Tongue (tissue), 2 donors: ENCODE measurements around the gene CDK5RAP2. TPM values are rescaled to one million over a fixed set of nuclear protein-coding genes. Genes with fewer than 3 reads are reported as not detected.

Source experiments
- DNase-seq: peaks from one replicate; pipeline ENCODE4 v3.0.0-alpha.2; 2015
- total RNA-seq: library from RNA; depleted of rRNA; stranded (reverse); fragments of >200 nt; gene quantifications from one replicate; pipeline ENCODE4 v1.2.3, GENCODE V29; 2014

Gene CDK5RAP2
- total RNA-seq, 1 donor from 2014 or later, result 71.7 TPM

DNA sequence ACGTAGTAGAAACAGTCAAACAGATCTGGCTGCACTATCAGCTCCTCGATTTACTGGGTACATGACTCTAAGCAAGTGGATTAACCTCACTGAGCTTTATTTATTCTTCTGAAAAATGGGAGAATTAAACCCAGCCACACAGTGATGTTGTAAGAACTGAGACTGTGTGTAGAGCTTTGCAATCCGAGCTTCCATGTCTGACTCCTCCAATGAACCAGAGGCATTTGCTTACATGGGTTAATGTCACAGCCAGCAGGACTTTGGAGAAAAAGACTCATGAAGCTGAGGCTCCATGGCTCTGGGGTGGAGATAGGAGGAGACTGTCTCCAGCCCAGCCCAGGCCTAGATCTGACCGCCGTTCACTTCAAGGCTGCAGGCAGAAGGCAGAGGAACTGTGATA, 201.3 kb downstream of the CDK5RAP2 start:
- no peak for DNase-seq

DNA sequence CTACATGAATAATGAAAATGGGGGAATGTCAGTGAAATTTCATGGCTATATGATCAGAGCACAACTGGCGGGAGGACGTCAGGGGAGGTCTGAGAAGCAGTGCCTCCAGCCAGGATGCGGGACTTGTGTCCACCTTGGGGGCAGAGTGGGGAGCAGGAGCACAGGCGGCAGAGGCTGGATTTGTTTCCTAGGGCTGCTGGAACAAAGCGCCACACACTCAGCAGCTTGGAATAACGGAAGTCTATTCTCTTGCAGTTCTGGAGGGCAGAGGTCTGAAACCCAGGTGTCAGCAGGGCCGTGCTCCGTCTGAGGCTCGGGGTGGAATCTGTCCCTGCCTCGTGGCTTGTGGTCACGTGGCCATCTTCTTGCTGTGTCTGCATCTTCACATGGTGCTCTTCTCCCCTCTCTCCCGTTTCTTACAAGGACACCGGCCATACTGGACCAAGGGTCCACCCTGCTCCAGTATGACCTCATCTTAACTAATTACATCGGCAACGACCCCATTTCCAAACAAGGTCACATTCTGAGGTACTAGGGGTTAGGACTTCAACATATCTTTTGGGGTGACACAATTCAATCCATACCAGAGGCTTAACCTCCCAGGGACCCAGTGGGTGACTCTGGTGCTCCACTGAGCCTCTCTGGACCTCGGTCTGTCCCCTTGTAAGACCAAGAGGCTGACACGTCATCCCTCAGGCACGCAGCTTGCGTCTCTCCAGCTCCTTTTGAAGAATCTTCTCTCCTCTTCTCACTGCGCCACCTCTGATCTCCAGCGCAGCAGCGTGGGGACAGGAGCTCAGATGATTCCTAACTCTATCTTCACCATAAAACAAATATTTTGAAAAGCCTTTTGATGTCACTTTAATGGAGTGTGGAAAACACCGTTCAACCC, 202.5 kb downstream of the CDK5RAP2 start:
- no peak for DNase-seq

DNA sequence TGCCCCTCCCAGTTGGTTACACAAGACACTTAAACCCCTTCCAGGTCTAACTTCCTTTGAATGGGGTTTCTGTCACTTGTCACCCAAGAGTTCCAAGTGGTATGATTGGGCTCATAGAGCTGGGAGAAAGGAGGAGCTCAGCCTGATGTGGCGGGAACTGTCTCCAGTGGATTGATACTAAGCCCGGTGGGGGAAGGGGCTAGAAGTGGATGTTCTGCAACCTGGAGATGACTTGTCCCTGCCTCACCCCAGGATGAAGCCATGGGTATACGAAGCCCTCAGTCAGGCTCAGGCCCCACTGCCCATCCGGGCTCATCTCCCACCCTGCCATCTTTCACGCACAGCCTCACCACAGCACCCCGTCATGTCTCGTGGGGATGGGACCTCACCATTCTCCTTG, 203.9 kb downstream of the CDK5RAP2 start:
- DNase-seq, result no peak

DNA sequence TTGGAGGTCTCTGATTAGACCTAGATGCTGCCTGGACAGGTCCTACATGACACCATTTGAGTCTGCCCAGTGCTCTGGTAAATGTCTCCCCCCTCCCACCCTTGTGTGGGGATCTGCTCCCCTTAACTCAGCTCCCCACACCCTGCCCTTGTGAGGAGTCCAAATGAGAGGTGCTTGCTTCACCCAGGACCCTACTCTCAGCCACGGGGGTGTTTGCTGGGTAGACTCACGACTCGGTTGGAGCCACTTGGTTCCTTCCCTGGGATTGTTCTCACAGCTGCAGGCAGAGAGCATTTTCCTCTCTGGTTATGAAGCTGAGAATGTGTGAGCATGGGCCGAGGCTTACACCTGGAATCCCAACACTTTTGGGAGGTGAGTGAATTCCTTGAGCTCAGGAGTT, 204.7 kb downstream of the CDK5RAP2 start:
- no peak for DNase-seq

DNA sequence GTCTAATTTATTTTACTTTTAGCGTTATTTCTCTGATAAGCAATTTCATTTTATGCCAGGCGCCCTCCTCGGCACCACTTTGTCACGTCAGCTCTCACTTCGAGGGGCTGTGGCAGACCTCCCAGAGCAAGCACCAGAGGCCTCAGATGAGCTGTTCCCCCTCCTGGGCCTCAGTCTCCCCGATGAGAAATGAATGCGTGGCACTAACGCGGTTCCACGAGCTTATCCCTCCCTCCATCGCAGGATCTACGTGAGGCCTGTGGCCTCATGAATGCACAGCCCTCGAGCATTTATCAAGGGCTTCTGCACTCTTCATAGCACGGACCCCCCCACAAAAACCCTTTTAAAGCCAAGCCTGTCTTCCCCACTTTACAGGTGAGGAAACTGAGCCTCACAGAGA, 205.2 kb downstream of the CDK5RAP2 start:
- no peak for DNase-seq

DNA sequence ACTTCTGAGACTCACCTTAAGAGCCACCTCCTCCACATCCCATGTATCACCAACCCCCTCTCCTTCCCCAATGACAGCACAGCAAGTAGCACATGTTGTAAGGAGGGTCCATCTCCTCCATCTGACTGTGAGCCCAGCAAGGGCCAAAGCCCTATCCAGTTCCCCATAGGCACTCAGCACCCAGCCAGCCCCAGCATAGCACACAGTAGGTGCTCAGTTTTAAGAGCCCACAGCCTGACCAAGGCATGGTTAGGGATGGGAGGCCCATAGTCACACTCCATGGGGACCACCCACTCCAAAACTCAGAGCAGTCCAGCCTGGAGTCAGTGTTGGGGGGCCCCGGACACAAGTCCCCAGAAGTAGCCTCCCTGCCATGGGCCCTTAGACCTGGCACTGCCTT, 205.7 kb downstream of the CDK5RAP2 start:
- DNase-seq, result no peak

DNA sequence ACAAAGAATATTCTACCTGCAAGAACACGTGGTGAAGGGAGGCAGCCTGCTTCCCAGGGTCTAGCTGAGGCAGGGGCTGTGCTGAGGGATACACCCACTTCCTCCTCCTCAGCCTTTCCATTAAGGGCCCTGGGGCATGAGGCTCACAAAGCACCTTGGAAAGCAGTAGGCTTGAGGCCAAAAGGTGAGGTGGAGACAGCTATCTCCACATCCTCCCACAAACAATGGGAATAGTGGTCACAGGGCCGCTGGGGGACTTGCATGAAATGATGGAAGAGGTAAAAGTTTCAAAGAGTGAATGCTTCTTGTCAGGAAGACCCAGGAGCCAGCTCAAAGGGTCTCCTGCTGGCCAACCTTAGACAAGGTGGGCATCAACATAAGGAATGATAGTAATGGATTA, 207.9 kb downstream of the CDK5RAP2 start:
- DNase-seq, result no peak

DNA sequence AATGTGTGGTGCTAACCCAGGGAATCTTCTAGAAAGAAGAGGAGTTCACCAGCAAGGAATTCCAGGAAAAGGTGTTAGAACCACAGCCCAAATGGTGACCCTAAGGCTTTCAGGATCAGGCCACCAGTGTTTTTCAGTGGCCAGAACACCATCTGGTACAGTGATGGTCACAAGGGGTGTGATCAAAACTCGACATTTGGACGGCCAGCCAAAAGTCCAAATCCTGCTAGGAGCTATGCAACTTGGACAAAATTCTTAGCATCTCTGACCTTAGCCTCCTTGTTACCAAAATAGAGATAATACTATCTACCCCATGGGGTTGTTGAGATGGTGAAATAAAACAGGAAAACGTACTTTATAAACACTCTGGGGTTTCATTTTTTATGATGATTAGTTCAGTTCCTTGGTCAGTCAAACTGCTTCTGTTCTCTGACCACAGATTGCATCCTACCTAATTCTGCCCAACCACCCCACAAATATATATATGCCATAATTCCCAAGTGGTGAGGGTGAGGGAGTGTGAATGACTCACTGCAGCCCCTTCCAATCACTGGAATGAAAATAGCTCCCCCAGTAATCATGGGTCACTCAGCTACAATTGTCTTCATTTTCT, 210.3 kb downstream of the CDK5RAP2 start:
- no peak for DNase-seq

DNA sequence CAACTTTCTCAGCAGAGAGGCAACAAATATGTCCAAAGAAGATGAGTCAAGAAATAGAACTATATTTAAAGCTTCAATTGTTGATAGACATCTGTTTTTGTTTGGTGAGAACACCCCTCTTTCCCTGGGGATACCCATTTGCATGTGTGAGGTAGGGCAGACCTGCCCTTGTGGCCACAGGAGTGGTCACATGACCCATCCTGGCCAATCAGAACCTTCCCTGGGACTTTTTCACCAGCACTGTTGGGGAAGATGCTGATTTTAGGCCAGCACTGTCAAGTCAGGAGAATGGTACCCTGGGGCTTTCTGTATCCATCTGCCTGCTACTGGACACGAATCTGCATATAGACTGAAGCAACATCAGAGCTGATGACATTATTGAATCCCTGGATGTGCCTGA, 211.2 kb downstream of the CDK5RAP2 start:
- no peak for DNase-seq

DNA sequence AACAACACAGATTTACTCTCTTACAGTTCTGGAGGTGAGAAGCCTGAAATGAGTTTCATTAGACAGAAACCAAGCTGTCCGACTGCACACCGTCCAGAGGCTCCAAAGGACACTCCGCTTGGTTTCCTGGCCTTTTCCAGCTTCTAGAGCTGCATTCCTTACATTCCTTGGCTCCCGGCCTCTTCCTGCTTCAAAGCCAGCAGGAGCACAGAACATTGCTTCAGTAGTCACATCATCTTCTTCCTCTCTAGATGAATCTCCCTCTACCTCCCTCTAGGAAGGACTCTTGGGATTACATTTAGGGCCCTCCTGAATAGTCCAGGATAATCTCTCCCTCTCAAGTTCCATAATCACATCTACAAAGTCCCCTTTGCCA, 213.3 kb downstream of the CDK5RAP2 start:
- DNase-seq, result peak; percentile 47

DNA sequence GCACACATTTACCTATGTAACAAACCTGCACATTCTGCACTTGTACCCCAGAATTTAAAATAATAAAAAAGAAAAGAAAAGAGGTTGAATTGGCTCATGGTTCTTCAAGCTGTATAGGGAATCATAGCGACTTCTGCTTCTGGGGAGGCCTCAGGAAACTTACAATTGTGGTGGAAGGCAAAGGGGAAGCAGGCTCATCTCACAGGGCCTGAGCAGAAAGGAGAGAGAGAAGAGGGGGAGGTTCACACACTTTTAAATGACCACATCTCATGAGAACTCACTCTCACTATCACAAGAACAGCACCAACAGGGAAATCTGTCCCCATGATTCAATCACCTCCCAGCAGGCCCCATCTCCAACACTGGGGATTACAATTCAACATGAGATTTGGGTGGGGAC, 214.6 kb downstream of the CDK5RAP2 start:
- DNase-seq, result no peak

DNA sequence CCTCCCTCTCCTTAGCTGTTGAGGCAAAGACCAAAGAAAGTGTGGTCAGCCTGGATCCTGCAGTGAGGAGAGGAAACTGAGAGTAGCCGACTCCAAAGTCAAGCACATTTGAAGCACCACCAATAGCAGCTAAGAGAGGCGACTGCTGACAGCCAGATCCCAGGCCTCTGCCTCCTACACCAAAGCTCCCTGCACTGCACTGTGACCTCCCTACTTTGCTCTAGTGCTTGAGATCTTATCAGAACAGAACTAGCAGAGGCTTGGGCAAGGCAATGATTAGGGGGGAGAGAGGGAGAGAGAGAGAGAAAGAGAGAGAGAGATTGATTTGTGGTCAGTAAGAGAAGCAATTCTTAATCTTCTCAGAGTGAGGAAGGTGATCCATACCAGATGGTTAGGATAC, 216.3 kb downstream of the CDK5RAP2 start:
- no peak for DNase-seq

DNA sequence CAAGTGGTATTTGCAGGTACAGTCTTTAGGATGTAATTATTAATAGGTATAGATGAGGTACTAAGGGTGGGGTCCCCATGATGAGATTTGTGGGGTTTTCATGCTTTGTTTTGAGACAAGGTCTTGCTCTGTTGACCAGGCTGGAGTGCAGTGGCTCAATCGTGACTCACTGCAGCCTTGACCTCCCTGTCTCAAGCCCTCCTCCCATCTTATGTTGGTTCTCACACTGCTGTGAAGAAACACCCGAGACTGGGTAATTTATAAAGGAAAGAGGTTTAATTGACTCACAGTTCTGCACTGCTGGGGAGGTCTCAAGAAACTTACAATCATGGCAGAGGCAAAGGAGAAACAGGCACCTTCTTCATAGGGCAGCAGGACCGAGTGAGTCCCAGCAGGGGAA, 217.5 kb downstream of the CDK5RAP2 start:
- no peak for DNase-seq

DNA sequence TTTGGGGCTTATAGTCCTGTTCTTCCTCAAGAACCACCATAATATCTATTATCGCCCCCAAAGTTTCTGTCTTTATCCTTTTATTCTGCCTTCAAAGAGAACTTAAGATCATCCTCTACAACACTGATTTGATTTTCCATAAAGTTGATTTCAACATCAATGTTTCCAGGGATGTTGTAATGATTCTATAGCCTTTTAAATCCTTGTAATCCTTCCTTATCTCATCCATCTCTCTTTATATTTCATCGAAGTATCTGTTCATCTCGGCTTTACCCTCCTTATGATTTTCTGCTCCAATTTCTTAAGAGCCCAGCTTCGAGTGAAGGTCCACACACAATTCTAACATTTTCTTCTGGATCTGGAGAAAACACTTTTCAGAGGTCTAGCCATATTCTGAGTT, 218.4 kb downstream of the CDK5RAP2 start:
- no peak for DNase-seq

DNA sequence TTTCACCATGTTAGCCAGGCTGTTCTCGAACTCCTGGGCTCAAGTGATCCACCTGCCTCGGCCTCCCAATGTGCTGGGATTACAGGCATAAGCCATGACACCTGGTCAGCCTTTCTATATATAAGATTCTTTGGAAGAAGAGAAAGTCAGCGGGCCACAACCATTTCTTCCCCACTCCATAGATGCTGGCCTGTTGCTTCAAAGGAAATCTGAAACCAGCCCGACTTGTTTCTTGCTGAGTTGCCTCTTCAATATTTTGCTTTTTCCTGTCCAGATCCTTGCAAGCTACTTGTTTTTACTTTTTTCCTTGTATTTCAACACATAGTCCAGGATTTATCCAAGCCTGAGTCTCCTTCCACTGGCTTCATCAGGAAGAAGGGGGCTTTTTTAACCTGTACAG, 219.5 kb downstream of the CDK5RAP2 start:
- no peak for DNase-seq

DNA sequence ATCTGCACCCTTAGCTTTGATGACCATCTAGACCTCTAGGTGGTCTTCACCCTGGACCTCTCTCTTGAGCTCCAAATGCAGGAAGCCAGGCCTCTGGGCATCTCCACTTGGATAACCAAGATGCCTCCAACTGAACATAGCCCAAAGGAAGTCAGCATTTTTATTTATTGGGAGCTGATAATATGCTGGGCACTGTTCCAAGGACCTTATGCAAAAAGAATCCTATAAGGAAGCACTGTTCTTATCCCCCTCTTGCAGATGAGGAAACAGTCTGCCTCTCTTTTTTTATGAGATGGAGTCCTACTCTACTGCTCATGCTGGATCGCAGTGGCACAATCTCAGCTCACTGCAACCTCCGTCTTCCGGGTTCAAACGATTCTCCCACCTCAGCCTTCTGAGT, 219.9 kb downstream of the CDK5RAP2 start:
- DNase-seq, result no peak

DNA sequence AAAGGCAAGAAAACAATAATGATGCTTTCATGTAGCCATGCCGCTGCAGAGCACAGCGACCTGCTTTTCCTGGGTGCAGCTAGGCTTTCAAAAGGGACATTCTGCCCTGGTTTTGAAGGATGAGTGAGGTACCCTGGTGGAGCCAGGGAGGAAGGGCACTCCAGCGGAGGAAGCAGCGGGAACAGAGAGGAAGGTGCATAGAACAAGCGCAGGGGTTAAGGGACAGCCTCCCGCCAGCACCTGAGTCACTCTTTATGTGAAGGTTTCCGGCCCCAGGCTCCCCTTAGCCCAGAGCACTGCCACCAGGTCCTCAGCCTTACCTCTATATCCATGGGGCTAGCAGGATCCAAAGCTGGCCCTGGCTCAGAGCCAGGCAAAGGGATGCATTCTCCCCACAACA, 221.1 kb downstream of the CDK5RAP2 start:
- DNase-seq, result no peak

DNA sequence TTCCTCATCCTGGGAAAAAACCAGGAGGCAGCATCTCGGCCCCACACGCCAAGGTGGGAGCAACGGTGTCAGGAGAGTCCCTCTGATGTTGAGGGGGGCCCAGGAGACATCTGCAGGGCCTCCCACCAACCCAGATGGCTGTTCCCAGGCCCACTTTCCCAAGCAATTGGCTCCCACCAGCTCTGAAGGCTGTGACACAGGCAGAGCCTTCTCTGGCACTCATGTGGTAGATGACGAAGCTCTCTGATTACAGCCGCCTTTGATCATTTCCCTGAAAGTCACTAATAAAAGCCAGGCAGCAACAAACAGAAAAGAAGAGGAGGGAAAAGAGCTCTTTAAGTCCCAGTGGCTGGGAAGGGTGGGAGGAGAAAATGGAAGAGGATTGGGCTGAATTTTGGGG, 226.5 kb downstream of the CDK5RAP2 start:
- peak; percentile 37 for DNase-seq

DNA sequence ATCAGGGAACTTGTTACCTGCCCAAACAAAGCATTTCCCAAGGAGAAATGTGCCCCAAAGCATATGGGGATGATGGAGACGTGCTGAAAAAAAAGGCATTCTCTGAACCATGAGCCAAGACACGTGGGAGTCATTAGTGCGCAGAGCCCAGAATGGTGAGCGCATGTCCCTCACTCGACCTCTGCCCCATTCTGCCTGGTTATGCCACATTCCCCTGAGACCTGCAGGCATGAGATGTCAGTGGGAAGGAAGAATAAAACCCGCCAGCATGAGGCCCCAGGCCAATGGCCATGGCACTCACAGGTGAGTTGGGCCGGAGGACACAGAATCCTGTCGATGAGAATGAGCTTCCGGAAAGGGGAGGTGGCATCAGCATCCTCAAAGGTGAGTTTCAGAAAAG, 228.9 kb downstream of the CDK5RAP2 start:
- no peak for DNase-seq

DNA sequence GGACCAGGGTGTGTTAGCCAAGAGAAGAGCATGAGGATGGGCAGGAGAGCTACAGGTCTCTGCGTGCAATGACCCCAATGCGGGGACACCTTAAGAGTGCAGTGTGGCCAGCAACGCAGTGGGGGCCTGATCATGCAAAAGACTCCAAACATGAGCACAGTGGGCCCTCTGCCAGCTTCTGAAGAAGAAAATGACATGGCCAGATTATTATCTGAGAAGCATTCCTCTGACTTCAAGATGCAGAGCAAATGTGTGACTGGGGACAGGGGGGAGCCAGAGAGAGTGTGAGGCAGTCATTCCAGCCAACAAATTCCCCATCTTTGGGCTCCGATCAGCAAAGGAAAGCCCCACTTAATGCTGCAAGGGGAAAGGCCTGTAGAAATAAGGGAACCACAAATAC, 229.4 kb downstream of the CDK5RAP2 start:
- DNase-seq, result no peak

DNA sequence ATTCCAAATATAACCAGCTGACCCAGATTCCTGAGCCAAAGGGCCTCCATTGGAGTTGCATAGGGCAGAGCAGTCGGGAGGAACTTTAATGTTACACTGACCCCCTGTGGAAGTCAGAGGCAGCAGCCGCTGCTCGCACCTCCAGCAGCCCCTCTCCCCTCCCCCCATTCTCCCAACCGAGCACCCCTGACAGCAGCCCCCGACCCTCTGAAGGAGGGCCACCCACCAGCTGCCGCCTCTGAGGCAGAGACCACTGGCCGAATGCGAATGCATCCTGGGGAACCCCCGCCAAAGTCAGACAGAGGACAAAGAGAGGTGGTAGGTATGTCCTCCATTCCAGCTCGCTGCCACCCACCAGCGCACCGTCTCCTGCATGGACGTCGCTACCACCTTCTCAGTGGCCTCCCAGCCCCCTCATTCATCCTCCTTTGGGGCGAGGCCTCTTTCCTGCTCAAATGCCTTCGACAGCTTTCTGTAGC, 231.0 kb downstream of the CDK5RAP2 start:
- DNase-seq, result peak; percentile 65

DNA sequence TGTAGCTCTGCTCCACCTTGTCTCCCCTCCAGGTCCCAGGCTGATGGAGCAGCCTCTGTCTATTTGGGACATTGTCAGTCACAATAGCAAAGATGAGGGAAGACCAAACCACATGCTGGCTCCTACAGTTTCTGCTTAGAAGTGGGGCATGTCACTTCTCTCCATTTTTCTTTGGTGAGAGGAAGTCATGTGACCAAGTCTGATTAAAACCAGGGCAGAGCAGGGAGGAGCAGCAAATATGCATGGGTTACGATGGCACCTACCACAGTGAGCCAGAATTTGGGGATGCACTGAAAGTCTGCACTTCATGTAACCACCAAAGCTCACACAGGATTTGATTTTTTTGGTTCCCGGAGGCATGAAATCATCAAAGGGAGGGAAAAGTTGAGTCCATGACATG, 234.6 kb downstream of the CDK5RAP2 start:
- DNase-seq, result no peak

DNA sequence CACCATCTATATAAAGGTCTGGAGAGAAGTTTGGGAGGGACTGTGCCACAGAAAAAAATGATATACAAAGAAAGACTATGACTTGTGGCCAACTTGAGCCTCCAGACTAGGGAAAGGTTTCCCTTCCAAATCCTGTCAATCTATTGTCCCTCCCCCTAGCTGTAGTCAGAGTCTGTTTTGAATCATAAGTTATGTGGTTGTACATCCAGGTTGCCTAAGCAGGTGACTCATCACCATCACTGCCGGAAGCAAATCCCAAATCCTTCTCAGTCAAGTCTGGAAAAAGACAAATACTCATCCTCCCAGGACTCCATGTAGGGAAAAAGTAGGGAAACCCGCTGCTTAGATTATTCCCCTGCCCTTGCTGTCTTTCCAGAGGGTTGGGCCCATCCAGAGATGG, 235.7 kb downstream of the CDK5RAP2 start:
- DNase-seq, result no peak

DNA sequence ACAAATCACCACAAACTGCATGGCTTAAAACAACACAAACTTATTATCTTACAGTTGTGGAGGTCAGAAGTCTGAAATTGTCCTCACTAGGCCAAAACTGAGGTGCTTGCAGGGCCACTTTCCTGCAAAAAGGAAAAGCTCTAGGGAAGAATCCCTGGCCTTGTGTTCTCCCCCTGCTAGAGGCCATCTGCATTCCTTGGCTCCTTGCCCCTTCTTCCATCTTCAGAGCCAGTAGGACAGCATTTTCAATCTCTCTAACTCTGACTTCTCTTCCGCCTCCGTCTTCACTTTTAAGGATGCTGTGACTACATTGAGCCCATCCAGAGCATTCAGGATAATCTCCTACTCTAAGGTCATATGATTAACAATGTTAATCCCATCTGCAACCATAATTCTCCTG, 236.6 kb downstream of the CDK5RAP2 start:
- no peak for DNase-seq
